GM19023 (cell line): Measurements from ENCODE around the gene PSORS1C2.

Experiments used
- ATAC-seq: cut with Tn5 transposase; IDR thresholded peaks from one replicate; pipeline ENCODE4 v1.9.1; 2021; ENCODE audit warnings: mild to moderate bottlenecking, moderate library complexity; ENCODE audit not compliant: unreplicated experiment

The PSORS1C2 gene

DNA sequence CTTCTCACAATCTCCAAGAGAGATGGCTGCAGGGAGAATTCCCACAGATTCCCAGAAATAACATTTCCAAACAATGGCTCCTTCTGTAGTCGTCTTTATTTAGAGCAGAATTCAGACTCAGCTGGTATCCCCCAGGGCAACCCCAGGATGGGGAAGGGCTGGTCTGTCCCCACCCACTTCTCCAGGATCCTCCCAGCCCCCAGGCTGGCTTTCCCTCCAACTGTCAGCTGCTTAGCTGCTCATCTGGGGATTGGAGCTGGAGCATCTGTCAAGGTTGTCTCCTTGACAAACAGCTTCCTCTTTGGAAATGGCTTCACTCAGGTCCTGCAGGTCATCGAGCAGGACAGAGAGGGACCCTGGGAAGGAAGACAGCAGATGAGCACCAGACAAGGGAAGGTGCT lies 3.5 kb upstream of the PSORS1C2 start:
- ATAC-seq, result no peak

DNA sequence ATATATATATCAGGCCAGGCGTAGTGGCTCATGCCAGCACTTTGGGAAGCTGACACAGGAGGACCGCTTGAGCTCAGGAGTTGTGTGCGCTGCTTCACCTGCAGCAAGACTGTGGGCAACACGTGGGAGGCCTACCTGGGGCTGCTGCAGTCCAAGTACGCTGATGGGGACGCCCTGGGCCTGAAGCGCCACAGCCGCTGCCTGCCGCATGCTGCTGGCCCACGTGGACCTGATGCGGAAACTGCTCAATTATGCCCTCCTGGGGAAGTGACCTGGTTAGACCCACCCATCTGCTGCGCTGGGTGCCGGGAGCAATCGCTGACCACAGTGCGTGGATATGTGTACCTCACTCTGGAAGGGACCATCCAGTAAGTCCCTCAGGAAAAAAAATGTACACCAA lies 1.8 kb upstream of the PSORS1C2 start:
- no peak for ATAC-seq

- ATAC-seq, result no peak
Observed at GRCh38 chr6:31139599-31139998, 733 bp upstream of the PSORS1C2 start.

DNA sequence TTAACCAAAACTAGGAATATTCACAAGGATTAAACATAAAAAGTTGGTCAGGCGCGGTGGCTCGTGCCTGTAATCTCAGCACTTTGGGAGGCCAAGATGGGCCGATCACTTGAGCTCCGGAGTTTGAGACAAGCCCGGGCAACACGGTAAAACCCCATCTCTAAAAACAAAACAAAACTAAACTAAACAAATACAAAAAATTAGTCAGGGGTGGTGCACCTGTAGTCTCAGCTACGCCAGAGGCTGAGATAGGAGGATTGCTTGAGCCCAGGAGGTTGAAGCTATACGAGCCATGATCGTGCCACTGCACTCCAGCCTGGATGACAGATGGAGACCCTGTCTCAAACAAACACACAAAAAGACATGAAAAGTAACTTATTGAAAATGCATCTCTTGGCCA lies 3.2 kb downstream of the PSORS1C2 start:
- ATAC-seq, result no peak

- no peak for ATAC-seq
Observed at GRCh38 chr6:31132806-31133205, 6.1 kb downstream of the PSORS1C2 start.

- ATAC-seq, result no peak
Observed at GRCh38 chr6:31131595-31131994, 7.3 kb downstream of the PSORS1C2 start.

- ATAC-seq, result no peak
Observed at GRCh38 chr6:31130751-31131150, 8.1 kb downstream of the PSORS1C2 start.

DNA sequence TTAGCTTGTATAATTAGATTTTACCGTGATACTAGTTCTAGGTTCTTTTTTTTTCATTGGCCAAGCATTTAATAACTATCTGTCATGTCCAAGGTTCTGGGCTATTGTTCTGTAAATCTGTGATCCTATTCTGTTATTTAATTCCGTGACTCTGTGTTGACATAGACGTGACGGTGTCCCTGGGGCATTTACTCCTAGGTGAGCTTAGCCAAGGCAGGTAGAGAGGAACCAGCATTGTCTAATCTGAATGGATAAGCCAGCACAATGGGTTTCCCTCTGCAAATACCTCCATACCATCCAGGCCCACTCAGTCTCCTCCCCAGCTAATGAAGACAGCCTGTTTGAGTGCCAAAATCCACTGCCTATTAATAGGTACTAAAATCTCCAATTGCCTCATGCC lies 9.7 kb downstream of the PSORS1C2 start:
- no peak for ATAC-seq

- no peak for ATAC-seq
Observed at GRCh38 chr6:31128093-31128676, 10.7 kb downstream of the PSORS1C2 start.

DNA sequence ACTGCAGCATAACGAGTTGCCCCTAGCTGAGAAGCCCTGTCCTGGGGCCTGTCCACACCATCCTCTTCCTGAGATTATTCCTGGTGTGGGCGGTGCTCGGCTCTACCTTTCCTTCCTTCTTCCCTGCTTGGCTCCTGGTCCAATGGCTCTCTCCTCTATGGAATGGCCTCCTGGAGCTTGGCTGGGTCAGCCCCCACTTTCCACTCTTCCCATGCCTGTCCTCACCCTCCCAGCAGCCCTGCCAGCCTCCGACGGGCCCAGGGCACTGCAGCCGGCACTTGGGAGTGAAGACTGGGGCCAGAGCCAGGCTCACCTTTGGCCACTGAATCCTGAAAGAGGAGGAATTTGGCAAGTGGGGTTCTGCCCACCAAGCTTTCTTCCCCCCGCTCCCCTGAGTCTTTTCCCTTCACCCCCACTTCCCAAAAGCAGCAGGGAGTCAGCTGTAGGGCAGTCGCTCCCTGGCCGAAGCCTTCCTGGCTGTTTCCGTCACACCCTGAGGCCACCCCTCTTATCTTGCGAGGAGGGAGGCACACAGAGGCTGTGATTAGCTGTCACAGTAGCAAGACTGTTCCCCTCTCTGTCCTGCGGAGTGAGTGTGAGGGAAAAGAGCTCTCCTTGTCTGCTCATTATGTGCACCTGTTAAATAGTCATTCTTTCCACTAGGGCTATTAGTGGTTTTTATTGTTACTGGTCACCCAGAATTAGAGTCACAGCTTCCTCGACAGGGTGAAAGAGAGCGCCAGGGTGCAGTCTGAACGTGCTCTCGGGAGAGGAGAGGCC lies 12.3 kb downstream of the PSORS1C2 start:
- ATAC-seq, result no peak

DNA sequence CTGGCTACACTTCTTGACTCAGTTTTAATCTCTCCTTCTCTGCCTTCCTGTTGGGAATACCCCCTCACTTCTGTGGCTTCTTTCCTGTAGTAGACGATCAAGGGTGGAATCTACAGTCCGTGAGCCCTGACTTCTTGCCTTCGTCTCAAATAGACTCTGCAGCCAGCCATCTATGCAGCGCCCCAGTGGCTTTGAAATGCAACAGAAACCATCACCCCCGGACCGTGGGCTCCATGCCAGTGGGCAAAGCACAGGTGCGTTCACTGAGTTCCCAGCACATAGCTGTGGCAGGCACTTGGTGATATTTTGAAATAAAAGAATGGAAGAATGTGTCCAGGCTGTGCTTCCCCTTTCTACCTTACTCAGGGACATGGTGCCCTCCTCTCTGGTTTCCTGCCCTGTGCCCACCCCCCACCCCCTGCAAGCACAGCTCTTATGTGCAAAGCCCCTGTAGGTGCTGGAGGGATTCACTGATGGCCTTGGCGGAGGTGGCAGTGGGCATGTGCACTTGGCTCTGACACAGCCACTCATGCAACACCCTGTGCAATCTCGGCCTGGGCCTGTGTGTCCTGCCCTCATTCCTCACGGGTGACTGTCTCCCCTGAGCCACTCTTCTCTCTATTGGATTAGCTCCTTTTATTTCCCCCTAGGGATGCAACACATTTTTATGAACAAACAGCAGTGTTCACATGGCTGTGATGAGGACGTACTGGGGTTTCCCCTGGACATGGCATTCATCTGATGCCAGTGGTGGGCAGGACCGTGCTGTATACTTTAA lies 13.1 kb downstream of the PSORS1C2 start:
- no peak for ATAC-seq

DNA sequence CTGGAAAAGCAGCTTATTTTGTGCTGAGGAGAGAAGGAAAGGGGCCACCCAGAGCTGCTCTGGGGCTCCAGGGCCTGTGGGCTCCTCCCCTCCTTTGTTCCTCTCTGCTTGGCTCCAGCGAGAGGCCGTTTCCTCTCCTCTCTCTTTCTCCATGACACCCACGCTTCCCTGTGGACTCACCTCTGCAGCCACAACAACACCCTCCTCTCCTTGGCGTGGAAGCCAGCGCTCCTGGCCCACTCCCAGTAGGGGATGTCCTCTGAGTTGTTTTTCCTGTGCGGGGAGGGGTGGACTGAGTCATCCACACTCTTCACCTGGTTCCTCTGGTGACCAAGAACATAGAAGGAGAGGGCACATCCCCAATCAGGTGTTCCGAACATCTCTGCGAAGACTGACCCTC lies 13.7 kb downstream of the PSORS1C2 start:
- ATAC-seq, result no peak

GRCh38 chr6:31122791-31123706 lies 15.8 kb downstream of the PSORS1C2 start:
- ATAC-seq, result no peak

DNA sequence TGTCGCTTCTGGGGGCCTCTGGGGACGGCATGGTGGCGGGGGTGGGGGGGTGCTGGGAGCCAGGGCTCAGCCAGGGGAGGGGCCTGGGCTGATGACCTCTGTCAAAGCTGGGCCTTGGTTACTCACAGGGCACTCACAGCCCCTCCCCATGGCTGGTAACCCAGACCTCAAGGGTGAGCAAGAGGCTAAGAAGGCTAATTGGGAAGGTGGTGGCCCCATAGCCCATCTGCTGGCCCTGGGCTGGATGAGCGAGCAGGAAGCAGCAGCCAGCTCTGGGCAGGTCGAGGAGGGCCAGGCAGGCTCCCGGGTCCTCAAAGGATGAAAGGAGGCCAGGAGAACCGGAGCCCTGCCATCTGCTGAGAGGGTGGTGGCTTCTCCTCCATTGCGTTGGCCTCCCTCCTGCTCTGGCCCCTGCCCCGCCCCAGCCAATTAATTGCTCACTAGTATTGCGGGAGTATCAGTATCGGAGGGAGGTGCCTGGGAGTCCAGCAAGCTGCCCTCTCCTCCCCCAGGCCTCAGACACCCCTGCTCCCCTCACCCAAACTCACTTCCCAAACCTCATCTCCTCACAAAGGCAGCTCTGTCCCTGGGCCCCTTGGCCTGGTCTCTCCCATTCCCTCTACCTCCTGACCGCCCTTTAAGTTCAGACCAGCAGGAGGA lies 17.6 kb downstream of the PSORS1C2 start:
- ATAC-seq, result no peak

DNA sequence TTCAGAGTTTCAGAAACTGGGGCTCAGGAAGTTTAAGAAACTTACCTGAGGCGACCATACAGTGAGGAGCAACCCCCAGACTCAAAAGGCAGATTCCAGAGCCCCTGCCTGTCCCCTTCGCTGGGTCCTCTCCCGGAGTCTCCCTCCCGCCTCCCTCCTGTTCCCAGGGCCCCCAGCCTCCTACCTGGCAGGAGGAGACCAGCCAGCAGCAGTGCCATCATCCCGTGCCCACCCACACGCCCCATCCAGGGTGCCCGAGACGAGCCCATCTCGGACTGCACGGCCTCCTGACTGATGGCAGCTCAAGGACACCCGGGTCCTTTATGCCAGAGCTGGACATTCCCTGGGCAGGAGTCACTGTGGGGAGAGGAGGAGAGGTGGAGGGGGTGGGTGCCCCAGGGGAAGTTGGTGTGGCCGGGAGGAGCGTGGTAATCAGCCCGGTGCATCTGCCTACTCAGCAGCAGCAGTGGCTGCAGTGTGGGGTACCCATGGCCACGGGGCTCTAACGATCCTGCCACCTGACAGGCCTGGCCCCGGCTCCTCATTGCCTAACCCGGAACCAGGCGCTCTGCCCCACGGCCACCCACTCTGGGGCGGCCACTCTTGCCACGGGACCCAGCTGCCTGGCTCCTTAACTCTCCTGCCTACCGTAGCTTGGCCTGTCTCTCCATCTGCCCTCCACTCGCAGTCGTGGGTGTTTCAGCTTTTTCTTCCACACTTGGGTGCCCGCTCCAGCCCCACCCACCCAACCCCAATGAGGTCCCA lies 18.5 kb downstream of the PSORS1C2 start, which contains the start of gene CDSN:
Gene CDSN, minus strand, starts transcription at position 296 of the 765 bp plus-strand sequence. Its CDS starts 27 bp downstream, at position 269.
- ATAC-seq, result no peak

- no peak for ATAC-seq
Observed at GRCh38 chr6:31118178-31118577, 20.7 kb downstream of the PSORS1C2 start.

DNA sequence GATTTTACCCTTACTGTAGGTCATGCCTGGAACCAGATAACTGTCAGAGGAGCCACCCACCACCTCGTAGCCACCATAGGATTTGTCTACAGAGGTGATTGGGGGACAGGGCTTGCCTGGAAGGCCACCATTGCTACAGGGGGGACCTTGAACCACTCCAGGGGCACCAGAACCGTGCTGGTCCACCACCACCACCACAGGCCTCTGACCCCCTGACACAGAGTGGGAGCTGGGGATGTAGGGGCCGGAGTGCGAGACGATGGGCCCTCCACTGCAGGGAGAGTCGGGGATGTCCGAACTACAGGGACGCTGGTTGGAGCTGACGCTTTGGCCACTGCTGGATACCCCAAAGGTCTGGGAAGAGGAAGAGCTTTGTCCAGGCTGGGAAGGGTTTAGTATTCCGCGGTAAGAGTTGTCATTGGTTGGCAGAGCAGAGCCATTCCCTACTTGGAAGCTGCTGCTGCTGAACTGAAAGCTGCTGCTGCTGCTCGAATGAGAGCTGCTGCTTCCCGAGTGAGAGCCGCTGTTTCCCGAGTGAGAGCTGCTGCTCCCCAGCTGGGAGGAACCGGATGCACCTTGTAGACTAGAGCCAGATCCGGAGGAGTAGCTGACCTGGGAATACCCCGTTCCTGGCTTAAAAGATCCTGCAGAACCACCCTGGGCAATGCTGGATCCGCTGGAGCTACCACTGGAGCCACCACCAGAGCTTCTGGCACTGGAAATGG lies 22.0 kb downstream of the PSORS1C2 start:
- ATAC-seq, result no peak

- no peak for ATAC-seq
Observed at GRCh38 chr6:31115941-31116560, 22.8 kb downstream of the PSORS1C2 start.
